KOPT-K1 (cell line): ENCODE data around the gene EDIL3.
"Not testable (repeated sequence)": the region's sequence is repeated elsewhere in the genome, so short reads cannot be mapped to it uniquely, and the experiment has no call there.

Experiments used
- H3K27ac ChIP-seq: fragments of 200-600 bp; sonication (generic); 2 replicates; pipeline ENCODE4 v1.5.1; 2016; ENCODE audit warnings: antibody characterized with exemption, mild to moderate bottlenecking, low read depth, low read length; ENCODE audit not compliant: poor library complexity, severe bottlenecking
- H3K36me3 ChIP-seq: fragments of 200-600 bp; sonication (generic); 2 replicates; pipeline ENCODE4 v1.5.1; 2017; ENCODE audit warnings: antibody characterized with exemption, mild to moderate bottlenecking, low read length, moderate library complexity; ENCODE audit not compliant: insufficient read depth
- H3K9me3 ChIP-seq: fragments of 200-600 bp; sonication (generic); 2 replicates; pipeline ENCODE4 v1.5.1; 2017; ENCODE audit warnings: antibody characterized with exemption, low read length, mild to moderate bottlenecking; ENCODE audit not compliant: insufficient read depth, poor library complexity, severe bottlenecking

Gene EDIL3

DNA sequence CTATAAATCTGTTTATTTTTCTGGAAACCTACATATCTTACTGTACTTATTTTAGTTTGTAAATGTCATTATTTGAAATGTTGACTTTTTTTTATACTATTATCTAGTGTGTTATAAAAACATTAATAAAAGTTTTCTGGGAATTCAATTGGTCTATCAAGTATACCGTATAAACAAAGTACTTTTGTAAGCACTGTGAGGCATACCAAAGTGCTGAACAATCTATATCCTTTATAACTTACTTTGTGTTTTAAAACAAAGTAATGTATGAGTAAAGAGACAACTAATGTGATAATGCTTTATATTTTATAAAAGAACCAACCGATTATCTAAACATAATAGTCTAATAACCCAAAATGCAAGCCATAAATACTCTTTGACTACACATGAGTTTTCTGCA, 23.1 kb downstream of the EDIL3 start:
- Histone ChIP-seq H3K9me3 (no peaks in the 10 kb centered on the region), H3K27ac (no peak overlapping the region), H3K36me3 (no peaks in the 10 kb centered on the region)

DNA sequence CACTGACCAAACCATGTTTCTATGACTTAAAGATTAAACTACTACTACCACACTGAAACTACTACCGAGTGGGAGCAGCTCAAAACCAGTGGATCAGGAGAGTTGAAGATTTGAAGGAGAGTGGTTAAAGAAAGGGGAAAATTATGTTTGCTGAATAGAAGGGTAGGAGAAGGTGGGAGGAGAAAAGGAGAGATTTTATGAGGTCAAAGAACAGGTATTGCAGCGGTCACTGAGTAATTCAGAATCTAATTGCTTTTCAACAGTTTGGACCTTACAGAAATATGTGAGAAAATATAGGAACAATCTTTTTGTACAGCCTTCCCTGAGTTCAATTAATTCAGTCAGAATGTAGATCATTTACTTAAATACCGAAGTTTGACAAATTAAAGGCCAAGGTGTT, 24.6 kb downstream of the EDIL3 start:
- Histone ChIP-seq H3K9me3 (no peaks in the 10 kb centered on the region), H3K27ac (no peak overlapping the region), H3K36me3 (no peaks in the 10 kb centered on the region)

DNA sequence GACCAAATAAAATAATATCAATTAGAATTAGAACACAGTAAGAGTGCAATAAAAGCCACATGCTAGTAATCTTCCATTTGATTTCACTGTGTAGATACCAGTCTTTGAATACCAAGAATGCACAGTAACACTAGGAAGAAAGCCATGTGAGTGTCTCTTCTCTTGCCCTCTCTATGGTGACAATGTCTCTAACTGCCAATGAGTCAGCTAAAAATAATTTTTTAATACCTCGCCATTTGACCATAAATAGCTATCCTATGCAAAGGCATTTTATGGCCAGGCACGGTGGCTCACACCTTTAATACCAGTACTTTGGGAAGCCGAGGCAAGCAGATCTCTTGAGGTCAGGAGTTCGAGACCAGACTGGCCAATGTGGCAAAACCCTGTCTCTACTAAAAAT, 30.6 kb downstream of the EDIL3 start:
- Histone ChIP-seq H3K27ac (no peak overlapping the region), H3K36me3 (no peaks in the 10 kb centered on the region), H3K9me3 (no peaks in the 10 kb centered on the region)

DNA sequence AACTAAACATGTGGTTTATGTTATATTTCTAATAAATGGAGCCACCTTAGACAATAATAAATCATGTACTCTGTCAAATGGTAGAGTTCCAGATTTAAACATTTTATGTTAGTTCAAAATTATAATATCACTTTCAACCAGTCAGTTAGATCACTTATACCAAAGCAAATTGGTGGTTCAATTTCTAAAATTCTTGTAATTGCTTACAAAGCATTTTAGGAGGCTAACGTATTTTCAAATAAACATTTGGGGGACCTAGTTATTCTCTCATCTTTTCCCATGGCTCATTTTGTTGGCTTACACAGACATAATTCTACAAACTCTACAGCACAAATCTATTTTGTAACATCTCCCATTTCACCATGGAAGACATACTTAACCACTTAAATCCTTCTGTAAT, 39.9 kb downstream of the EDIL3 start:
- Histone ChIP-seq H3K27ac (no peak overlapping the region), H3K9me3 (no peaks in the 10 kb centered on the region), H3K36me3 (no peaks in the 10 kb centered on the region)

DNA sequence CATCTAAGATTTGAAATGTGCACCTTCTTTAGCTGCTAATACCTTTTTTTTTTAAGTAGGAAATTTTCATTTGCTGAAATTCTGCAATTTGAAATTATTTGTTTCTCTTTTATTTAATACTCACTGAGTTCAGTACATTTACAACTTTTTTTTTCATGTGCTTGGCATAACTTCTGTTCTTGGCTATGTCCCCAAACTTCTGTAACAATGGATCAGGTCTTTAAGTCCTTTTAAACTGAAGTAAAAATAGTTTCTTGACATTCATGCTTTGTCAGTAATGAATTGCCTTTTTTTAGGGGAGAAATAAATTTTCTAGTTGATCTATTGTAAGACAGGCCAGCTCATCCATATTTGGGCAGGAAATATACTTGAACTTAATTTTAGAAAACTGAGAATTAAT, 41.5 kb downstream of the EDIL3 start:
- Histone ChIP-seq H3K36me3 (no peaks in the 10 kb centered on the region), H3K27ac (no peak overlapping the region), H3K9me3 (no peaks in the 10 kb centered on the region)

DNA sequence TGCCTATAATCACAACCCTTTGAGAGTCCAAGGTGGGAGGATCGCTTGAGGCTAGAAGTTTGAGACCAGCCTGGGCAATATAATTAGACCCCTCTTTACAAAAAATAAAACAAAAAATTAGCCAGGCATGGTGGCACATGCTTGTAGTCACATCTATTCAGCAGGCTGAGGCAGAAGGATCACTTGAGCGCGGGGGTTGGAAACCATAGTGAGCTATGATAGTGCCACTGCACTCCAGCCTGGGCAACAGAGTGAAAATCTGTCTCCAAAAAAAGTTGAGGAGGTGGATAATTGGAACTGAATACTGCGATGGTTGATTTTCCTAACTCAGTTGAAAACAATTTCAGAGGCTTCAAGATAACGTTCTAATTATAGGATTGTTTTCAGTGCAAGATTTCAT, 52.6 kb downstream of the EDIL3 start:
- no peaks in the 10 kb centered on the region for H3K36me3 ChIP-seq
- H3K9me3 ChIP-seq: no peaks in the 10 kb centered on the region
- no peak overlapping the region for H3K27ac ChIP-seq

DNA sequence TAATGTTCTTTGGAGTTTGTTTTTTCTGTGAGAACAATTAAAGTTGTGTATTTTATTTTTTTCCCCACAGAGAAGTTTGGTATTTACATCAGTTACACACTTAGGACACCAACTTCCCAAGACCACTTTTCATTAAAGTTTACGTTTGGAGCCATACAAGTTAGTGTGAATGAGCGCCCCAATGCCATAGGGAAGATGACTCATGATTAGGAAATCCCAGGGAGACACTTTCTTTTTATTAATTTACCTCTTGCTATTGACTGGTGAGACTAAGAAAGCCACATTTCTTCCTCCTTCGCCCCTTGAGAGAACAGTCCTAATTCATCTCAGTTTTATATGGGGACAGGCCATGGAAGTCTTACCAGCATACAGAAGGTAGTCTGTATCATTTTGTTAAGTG, 57.1 kb downstream of the EDIL3 start:
- Histone ChIP-seq H3K36me3 (no peaks in the 10 kb centered on the region), H3K9me3 (no peaks in the 10 kb centered on the region), H3K27ac (no peak overlapping the region)

DNA sequence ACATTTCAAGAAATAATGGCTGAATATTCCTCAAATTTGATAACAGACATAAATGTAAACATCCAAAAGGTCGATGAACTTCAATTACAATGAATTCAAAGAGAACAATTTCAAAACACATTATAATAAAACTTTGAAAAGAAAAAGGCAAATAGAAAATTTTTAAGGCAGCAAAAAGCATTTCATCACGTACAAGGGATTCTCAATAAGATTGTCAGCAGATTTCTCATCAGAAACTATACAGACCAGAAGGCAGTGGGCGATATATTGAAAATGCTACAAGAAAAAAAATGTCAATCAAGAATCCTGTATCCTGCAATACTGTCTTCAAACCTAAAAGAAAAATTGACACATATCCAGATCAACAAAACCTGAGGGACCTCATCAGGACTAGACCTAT, 62.0 kb downstream of the EDIL3 start:
- Histone ChIP-seq H3K27ac (no peak overlapping the region), H3K36me3 (no peaks in the 10 kb centered on the region), H3K9me3 (no peaks in the 10 kb centered on the region)

DNA sequence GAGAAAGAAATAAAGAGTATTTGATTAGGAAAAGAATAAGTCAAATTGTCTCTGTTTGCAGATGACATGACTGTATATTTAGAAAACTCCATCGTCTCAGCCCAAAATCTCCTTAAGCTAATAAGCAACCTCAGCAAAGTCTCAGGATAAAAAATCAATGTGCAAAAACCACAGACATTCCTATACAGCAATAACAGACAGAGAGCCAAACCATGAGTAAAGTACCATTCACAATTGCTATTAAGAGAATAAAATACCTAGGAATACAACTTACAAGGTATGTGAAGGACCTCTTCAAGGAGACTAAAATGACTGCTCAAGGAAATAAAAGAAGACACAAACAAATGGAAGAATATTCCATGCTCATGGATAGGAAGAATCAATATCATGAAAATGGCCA, 66.9 kb downstream of the EDIL3 start:
- not testable (repeated sequence) for H3K27ac ChIP-seq, H3K9me3 ChIP-seq, H3K36me3 ChIP-seq

DNA sequence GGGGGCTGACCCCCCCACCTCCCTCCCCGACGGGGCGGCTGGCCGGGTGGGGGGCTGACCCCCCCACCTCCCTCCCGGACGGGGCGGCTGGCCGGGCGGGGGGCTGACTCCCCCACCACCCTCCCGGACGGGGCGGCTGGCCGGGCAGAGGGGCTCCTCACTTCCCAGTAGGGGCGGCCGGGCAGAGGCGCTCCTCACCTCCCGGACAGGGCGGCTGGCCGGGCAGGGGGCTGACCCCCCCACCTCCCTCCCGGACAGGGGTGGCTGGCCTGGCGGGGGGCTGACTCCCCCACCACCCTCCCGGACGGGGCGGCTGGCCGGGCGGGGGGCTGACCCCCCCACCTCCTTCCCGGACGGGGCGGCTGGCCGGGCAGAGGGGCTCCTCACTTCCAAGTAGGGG, 72.4 kb downstream of the EDIL3 start:
- not testable (repeated sequence) for H3K9me3 ChIP-seq, H3K36me3 ChIP-seq, H3K27ac ChIP-seq

DNA sequence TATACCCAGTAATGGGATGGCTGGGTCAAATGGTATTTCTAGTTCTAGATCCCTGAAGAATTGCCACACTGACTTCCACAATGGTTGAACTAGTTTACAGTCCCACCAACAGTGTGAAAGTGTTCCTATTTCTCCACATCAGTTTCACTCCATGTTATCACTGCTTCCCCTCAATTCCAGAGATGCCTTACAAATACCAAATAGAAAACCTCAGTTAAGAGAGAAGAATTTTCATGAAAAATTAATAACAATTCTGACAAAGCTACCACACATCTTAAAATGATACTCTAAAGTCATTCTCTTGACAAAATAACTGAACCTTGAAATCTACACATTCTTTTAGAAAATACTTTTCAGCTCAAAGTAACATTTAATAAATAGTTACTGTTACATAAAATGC, 74.8 kb downstream of the EDIL3 start:
- not testable (repeated sequence) for H3K27ac ChIP-seq, H3K9me3 ChIP-seq, H3K36me3 ChIP-seq

DNA sequence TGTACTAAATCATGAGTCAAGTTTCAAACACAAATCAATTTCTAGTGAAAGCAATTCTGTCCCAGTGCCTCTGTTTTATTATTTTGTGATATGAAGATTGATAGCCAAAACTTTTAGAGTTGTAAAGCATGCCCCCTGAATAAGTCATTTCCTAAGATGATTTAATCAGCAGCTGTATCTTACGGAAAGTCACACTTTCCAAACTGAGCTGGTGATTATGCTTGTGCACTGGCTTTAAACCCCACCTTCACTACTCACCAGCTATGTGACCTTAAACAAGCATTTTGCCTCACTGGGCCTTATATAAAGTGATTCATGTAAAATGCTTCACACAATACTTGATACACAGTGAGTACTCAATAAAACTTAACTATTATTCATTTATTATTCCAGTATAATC, 78.1 kb downstream of the EDIL3 start:
- no peaks in the 10 kb centered on the region for H3K9me3 ChIP-seq
- H3K27ac ChIP-seq: no peak overlapping the region
- H3K36me3 ChIP-seq: no peaks in the 10 kb centered on the region

DNA sequence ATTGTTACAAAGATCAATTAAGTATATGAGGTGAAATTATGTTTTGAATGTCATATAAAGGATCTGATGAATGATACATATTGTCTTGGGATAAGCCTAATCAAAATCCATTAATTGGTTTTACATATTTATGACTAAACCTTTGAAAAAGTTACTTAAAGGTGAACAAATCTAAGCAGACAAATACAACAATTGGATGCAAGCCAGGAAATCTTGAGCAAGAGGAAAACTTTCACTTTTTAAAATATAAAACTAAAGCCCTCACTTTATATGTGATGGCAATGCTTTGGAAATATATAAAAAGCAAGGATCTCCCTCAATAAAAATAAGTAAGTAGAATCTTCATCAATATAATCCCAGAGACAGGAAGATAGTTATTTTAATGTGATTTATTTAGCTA, 80.1 kb downstream of the EDIL3 start:
- H3K36me3 ChIP-seq: no peaks in the 10 kb centered on the region
- no peaks in the 10 kb centered on the region for H3K9me3 ChIP-seq
- no peak overlapping the region for H3K27ac ChIP-seq

DNA sequence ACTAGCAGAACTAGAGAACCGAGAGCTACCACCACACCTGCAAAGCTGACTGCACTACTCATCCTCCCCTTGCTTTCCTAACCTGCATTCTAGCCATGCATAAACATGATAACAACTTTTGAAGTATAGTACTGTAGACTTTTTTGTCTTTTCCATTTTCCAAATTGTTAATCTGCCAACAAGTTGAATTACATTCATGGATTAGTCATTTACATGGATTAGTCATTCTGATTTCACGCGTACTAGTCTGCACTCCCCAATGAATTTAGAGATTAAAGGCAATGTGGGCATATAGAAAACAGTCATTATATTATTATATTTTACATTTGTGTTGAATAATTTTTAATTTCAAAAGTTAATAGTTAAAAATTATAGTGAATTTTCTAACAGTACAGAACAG, 81.4 kb downstream of the EDIL3 start:
- no peaks in the 10 kb centered on the region for H3K36me3 ChIP-seq
- no peaks in the 10 kb centered on the region for H3K9me3 ChIP-seq
- no peak overlapping the region for H3K27ac ChIP-seq

DNA sequence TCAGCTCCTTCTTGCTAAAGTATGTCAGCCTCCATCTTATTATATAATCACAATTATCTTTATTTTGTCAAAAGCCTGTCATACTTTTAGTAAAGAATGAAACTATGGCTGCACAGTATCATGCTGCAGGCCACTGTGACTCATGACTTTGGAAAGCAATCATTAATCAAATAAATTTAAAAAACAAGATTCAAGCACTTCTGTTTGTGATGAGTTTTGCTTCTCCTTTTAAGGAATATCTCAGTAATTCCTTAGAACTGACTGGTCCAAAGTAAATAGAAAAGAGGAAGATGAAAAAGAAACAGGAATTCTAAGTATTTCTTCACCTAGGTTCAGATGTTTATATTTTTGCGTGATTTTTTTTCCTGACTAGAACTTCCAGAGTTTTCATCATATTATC, 83.1 kb downstream of the EDIL3 start:
- Histone ChIP-seq H3K27ac (no peak overlapping the region), H3K9me3 (no peaks in the 10 kb centered on the region), H3K36me3 (no peaks in the 10 kb centered on the region)

DNA sequence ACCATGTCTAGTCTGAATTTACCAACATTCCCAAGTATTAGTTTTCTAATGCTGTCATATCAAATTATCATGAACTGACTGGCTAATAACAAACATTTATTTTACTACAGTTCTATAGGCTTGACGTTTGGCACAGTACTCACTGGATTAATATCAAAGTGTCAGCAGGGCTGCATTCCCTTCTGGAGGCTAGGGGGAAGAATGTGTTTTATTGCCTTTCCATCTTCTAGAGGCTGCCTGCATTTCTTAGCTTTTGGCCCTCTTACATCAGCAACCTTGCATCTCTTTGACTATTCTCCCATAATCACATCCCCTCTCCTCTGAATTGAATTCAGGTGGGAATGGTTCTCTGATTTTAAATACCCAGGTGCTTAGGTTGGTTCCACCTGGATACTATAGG, 84.7 kb downstream of the EDIL3 start:
- Histone ChIP-seq H3K36me3 (no peaks in the 10 kb centered on the region), H3K27ac (no peak overlapping the region), H3K9me3 (no peaks in the 10 kb centered on the region)

DNA sequence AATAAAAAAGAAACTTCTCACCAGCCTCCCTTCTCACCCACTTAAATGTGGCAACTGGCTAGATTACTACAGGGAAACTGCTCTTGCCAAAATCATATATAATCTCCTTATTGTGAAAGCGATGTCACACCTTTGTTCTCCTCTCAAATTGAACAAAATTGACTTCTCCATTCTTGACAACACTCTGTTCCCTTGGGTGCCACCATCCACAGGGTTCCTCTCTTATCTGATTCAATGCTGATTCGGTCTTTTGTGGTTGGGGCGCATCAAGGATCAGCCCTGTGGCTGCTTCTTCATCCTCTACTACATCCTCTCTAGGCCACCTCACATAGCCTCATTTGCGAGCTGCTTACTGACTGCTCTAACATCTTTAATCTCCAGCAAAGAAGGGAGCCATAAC, 86.1 kb downstream of the EDIL3 start:
- H3K27ac ChIP-seq: no peak overlapping the region
- no peaks in the 10 kb centered on the region for H3K36me3 ChIP-seq
- no peaks in the 10 kb centered on the region for H3K9me3 ChIP-seq
